ENCODE measurements around the gene PRPSAP2. TPM values are rescaled to one million over a fixed set of nuclear protein-coding genes. Genes with fewer than 3 reads are reported as not detected.

Gene PRPSAP2
- total and polyA plus RNA-seq, 2 donors (not counting 3 experiments of a cell fraction or from before 2014, with no cell fraction given): 22.2 to 38.5 TPM

DNA sequence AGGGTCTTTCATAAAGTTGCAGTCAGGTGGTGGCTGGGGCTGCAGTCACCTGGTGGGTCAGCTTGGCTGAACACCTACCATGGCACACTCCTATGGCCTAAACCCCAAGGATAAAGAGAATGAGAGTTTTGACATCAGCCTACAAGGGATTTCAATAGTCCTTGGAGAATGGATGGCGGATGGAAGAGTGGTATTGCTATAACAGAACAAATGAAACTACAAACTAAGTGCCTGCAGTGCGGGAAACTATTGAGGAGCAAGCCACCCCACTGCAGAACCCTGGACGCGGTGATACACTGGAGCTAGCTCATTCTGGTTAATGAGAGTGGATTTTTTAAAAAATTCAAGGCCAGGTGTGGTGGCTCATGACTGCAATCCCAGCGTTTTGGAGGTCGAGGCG is 3.0 kb upstream of the PRPSAP2 start:
- Histone ChIP-seq H3K79me2 (ENCODE audit: control insufficient read depth, insufficient read depth, low read length) (peaks cover 7% of the 10 kb centered on the region), H3K4me3 (replicated peaks in 1 of 3; ENCODE audit: insufficient read depth in 1 of 3, low read depth in 1 of 3, low read length in 3 of 3) (no peak overlapping the region), H3K27me3 (ENCODE audit: control insufficient read depth in 2 of 2, insufficient read depth in 2 of 2, low read length in 2 of 2) (no peaks in the 10 kb centered on the region), H3K4me2 (ENCODE audit: insufficient read depth, low read length) (peak overlapping the region; percentile 94), H3K9me1 (replicated peaks; ENCODE audit: control insufficient read depth, extremely low read depth, insufficient read depth, low read length) (no peaks in the 10 kb centered on the region), H3K27ac (ENCODE audit: insufficient read depth, low read depth, low read length) (no peak overlapping the region), H3K4me1 (ENCODE audit: control insufficient read depth, extremely low read depth, insufficient read depth, low read length) (peaks cover 16% of the 10 kb centered on the region), H3K9me3 (replicated peaks; ENCODE audit: control insufficient read depth, insufficient read depth, low read length) (no peaks in the 10 kb centered on the region), H4K20me1 (replicated peaks; ENCODE audit: control insufficient read depth, extremely low read depth, insufficient read depth, low read length) (no peaks in the 10 kb centered on the region), H2AFZ (ENCODE audit: low read depth, low read length) (no peak overlapping the region), H3K36me3 (ENCODE audit: control insufficient read depth in 2 of 2, extremely low read depth in 1 of 2, insufficient read depth in 2 of 2, low read length in 2 of 2) (no peaks in the 10 kb centered on the region), H3K9ac (replicated peaks; ENCODE audit: extremely low read depth, insufficient read depth, low read length) (no peak overlapping the region)
- ChIA-PET POLR2A (no interaction called here), CTCF (no interaction called here)
- no TSS peak for BruUV-seq (replicated peaks)
- DNase-seq (ENCODE audit: low read depth, low spot score) (no peak), FAIRE-seq (no peak)
- dilution Hi-C loops (cut with MboI; ENCODE audit: extremely low pct_ligation_motif_present, low sequenced_read_pairs) (no loop called here), intact Hi-C loops (cut with micrococcal nuclease) (no loop called here)
- TF ChIP-seq MYC (IDR thresholded peaks at IDR 0.05; ENCODE audit: low read depth, low read length): no peak
- no peak for TF ChIP-seq JUN (IDR thresholded peaks at IDR 0.05; ENCODE audit: borderline replicate concordance, insufficient read depth, insufficient read length, low read depth)
- no peak for TF ChIP-seq EZH2 (IDR thresholded peaks at IDR 0.05; ENCODE audit: borderline replicate concordance, low read depth, low read length, severe bottlenecking)
- TF ChIP-seq, protein P1, sequence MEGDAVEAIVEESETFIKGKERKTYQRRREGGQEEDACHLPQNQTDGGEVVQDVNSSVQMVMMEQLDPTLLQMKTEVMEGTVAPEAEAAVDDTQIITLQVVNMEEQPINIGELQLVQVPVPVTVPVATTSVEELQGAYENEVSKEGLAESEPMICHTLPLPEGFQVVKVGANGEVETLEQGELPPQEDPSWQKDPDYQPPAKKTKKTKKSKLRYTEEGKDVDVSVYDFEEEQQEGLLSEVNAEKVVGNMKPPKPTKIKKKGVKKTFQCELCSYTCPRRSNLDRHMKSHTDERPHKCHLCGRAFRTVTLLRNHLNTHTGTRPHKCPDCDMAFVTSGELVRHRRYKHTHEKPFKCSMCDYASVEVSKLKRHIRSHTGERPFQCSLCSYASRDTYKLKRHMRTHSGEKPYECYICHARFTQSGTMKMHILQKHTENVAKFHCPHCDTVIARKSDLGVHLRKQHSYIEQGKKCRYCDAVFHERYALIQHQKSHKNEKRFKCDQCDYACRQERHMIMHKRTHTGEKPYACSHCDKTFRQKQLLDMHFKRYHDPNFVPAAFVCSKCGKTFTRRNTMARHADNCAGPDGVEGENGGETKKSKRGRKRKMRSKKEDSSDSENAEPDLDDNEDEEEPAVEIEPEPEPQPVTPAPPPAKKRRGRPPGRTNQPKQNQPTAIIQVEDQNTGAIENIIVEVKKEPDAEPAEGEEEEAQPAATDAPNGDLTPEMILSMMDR (IDR thresholded peaks at IDR 0.05; ENCODE audit: extremely low read depth in 1 of 2, insufficient read depth in 1 of 2, low read depth in 1 of 2, low read length in 2 of 2): no peak
- no peak for TF ChIP-seq FOS (IDR thresholded peaks at IDR 0.05; ENCODE audit: borderline replicate concordance, insufficient read depth, low read length)
- TF ChIP-seq POLR2A (IDR thresholded peaks at IDR 0.05; ENCODE audit: low read depth, low read length): no peak
- TF ChIP-seq GATA2 (IDR thresholded peaks at IDR 0.05; ENCODE audit: insufficient read depth, insufficient read length, low read depth, low read length): no peak
- TF ChIP-seq, protein P2, sequence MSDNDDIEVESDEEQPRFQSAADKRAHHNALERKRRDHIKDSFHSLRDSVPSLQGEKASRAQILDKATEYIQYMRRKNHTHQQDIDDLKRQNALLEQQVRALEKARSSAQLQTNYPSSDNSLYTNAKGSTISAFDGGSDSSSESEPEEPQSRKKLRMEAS (IDR thresholded peaks at IDR 0.05; ENCODE audit: insufficient read depth, insufficient read length): no peak
- no peak for TF ChIP-seq POLR2AphosphoS5 (IDR thresholded peaks at IDR 0.05; ENCODE audit: insufficient read depth, low read depth, low read length)
